K562 (cell line): ENCODE data around the gene GABARAPL1. TPM values are rescaled to one million over a fixed set of nuclear protein-coding genes. Genes with fewer than 3 reads are reported as not detected.

ENCODE experiments used
- CC2D1A ChIP-seq: fragments of 450-650 bp; IDR thresholded peaks from 2 replicates; pipeline ENCODE4 v1.6.1; 2017; ENCODE audit warnings: mild to moderate bottlenecking
- EWSR1 ChIP-seq: fragments of 450-650 bp; IDR thresholded peaks from 2 replicates; pipeline ENCODE4 v1.6.1; 2018; ENCODE audit warnings: borderline replicate concordance, mild to moderate bottlenecking, low read depth, moderate library complexity; ENCODE audit not compliant: partially characterized antibody
- NELFE ChIP-seq: IDR thresholded peaks from 2 replicates; pipeline ENCODE4 v1.6.1; 2011; ENCODE audit warnings: mild to moderate bottlenecking; ENCODE audit not compliant: insufficient read depth, insufficient read length
- PHB2 ChIP-seq: fragments of 450-650 bp; IDR thresholded peaks from 2 replicates; pipeline ENCODE4 v1.6.1; 2017; ENCODE audit warnings: low read depth
- PHF20 ChIP-seq: fragments of 450-650 bp; IDR thresholded peaks from 2 replicates; pipeline ENCODE4 v1.6.1; 2018; ENCODE audit not compliant: partially characterized antibody
- PKNOX1 ChIP-seq: fragments of 450-650 bp; IDR thresholded peaks from 2 replicates; pipeline ENCODE4 v1.6.1; 2016
- POLR2A ChIP-seq: fragments of 450-650 bp; conservative IDR thresholded peaks from 2 replicates; pipeline ENCODE4 v1.6.1; 2016
- STAT5B ChIP-seq: fragments of 250-450 bp; sonication (Bioruptor Pico); IDR thresholded peaks from 2 replicates; pipeline ENCODE4 v1.8.0; 2021; ENCODE audit warnings: mild to moderate bottlenecking, inconsistent platforms
- ZBTB2 ChIP-seq: fragments of 450-650 bp; IDR thresholded peaks from 2 replicates; pipeline ENCODE4 v1.6.1; 2016; ENCODE audit warnings: antibody characterized with exemption
- ZNF143 ChIP-seq: sonication (generic); formaldehyde crosslinking; IDR thresholded peaks from 2 replicates; pipeline ENCODE4 v1.9.0; 2022; ENCODE audit warnings: mild to moderate bottlenecking, missing genetic modification reagents
- polyA plus RNA-seq, 8 experiments: library from polyadenylated mRNA; depleted of rRNA in 4 of 8; stranded (reverse) in 5 of 8; unstranded in 3 of 8; fragments of >200 nt; fragmentation: Nextera tagmentation in 2 of 8; fragmentation: Illumina TruSeq in 1 of 8; extraction: Ambion mirVana in 2 of 8; extraction: Trizol in 1 of 8; gene quantifications; 2 replicates each; pipeline versions ENCODE4 v1.2.1 to v1.2.3, GENCODE V29; 2011 to 2014; ENCODE audit warnings: inconsistent platforms in 1 of 8, missing spikeins in 1 of 8
- total RNA-seq, 7 experiments: library from RNA; depleted of rRNA in 6 of 7; stranded (reverse); fragments of >200 nt in 6 of 7; fragmentation: Illumina TruSeq in 2 of 7; extraction: Trizol in 2 of 7; gene quantifications; 2 replicates each; pipeline versions ENCODE4 v1.2.1 to v1.2.3, GENCODE V29; 2011 to 2021; ENCODE audit warnings: low replicate concordance in 1 of 7
- TF ChIP-seq, protein P1 (sequence below): fragments of 200-600 bp; sonication (generic); IDR thresholded peaks from one replicate; pipeline ENCODE4 v1.6.1; 2012; ENCODE audit warnings: mild to moderate bottlenecking, low read depth, low read length, inconsistent platforms
- TF ChIP-seq, protein P2 (sequence below): fragments of 250-450 bp; sonication (Bioruptor Pico); IDR thresholded peaks from 2 replicates; pipeline ENCODE4 v1.5.0; 2022; ENCODE audit warnings: mild to moderate bottlenecking

Gene GABARAPL1
- total and polyA plus RNA-seq, 9 of the 15 experiments (the other 6 are each of a cell fraction or from before 2014, with no cell fraction given), result 2.3 to 15.9 (median 11.3) TPM

GRCh38 chr12:10214895-10215267, 2.2 kb downstream of the GABARAPL1 start (continued):
- TF ChIP-seq, protein P1, sequence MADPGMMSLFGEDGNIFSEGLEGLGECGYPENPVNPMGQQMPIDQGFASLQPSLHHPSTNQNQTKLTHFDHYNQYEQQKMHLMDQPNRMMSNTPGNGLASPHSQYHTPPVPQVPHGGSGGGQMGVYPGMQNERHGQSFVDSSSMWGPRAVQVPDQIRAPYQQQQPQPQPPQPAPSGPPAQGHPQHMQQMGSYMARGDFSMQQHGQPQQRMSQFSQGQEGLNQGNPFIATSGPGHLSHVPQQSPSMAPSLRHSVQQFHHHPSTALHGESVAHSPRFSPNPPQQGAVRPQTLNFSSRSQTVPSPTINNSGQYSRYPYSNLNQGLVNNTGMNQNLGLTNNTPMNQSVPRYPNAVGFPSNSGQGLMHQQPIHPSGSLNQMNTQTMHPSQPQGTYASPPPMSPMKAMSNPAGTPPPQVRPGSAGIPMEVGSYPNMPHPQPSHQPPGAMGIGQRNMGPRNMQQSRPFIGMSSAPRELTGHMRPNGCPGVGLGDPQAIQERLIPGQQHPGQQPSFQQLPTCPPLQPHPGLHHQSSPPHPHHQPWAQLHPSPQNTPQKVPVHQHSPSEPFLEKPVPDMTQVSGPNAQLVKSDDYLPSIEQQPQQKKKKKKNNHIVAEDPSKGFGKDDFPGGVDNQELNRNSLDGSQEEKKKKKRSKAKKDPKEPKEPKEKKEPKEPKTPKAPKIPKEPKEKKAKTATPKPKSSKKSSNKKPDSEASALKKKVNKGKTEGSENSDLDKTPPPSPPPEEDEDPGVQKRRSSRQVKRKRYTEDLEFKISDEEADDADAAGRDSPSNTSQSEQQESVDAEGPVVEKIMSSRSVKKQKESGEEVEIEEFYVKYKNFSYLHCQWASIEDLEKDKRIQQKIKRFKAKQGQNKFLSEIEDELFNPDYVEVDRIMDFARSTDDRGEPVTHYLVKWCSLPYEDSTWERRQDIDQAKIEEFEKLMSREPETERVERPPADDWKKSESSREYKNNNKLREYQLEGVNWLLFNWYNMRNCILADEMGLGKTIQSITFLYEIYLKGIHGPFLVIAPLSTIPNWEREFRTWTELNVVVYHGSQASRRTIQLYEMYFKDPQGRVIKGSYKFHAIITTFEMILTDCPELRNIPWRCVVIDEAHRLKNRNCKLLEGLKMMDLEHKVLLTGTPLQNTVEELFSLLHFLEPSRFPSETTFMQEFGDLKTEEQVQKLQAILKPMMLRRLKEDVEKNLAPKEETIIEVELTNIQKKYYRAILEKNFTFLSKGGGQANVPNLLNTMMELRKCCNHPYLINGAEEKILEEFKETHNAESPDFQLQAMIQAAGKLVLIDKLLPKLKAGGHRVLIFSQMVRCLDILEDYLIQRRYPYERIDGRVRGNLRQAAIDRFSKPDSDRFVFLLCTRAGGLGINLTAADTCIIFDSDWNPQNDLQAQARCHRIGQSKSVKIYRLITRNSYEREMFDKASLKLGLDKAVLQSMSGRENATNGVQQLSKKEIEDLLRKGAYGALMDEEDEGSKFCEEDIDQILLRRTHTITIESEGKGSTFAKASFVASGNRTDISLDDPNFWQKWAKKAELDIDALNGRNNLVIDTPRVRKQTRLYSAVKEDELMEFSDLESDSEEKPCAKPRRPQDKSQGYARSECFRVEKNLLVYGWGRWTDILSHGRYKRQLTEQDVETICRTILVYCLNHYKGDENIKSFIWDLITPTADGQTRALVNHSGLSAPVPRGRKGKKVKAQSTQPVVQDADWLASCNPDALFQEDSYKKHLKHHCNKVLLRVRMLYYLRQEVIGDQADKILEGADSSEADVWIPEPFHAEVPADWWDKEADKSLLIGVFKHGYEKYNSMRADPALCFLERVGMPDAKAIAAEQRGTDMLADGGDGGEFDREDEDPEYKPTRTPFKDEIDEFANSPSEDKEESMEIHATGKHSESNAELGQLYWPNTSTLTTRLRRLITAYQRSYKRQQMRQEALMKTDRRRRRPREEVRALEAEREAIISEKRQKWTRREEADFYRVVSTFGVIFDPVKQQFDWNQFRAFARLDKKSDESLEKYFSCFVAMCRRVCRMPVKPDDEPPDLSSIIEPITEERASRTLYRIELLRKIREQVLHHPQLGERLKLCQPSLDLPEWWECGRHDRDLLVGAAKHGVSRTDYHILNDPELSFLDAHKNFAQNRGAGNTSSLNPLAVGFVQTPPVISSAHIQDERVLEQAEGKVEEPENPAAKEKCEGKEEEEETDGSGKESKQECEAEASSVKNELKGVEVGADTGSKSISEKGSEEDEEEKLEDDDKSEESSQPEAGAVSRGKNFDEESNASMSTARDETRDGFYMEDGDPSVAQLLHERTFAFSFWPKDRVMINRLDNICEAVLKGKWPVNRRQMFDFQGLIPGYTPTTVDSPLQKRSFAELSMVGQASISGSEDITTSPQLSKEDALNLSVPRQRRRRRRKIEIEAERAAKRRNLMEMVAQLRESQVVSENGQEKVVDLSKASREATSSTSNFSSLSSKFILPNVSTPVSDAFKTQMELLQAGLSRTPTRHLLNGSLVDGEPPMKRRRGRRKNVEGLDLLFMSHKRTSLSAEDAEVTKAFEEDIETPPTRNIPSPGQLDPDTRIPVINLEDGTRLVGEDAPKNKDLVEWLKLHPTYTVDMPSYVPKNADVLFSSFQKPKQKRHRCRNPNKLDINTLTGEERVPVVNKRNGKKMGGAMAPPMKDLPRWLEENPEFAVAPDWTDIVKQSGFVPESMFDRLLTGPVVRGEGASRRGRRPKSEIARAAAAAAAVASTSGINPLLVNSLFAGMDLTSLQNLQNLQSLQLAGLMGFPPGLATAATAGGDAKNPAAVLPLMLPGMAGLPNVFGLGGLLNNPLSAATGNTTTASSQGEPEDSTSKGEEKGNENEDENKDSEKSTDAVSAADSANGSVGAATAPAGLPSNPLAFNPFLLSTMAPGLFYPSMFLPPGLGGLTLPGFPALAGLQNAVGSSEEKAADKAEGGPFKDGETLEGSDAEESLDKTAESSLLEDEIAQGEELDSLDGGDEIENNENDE, result no peak
- TF ChIP-seq STAT5B (no peak), ZNF143 (no peak), EWSR1 (no peak), PHF20 (no peak), NELFE (no peak), PHB2 (no peak), PKNOX1 (peak; percentile 87), CC2D1A (no peak), ZBTB2 (no peak), POLR2A (no peak)
- TF ChIP-seq, protein P2, sequence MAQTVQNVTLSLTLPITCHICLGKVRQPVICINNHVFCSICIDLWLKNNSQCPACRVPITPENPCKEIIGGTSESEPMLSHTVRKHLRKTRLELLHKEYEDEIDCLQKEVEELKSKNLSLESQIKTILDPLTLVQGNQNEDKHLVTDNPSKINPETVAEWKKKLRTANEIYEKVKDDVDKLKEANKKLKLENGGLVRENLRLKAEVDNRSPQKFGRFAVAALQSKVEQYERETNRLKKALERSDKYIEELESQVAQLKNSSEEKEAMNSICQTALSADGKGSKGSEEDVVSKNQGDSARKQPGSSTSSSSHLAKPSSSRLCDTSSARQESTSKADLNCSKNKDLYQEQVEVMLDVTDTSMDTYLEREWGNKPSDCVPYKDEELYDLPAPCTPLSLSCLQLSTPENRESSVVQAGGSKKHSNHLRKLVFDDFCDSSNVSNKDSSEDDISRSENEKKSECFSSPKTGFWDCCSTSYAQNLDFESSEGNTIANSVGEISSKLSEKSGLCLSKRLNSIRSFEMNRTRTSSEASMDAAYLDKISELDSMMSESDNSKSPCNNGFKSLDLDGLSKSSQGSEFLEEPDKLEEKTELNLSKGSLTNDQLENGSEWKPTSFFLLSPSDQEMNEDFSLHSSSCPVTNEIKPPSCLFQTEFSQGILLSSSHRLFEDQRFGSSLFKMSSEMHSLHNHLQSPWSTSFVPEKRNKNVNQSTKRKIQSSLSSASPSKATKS, result no peak
